Adipose tissue (tissue), 3 donors: Measurements from ENCODE around the gene TRIM7. TPM values are rescaled to one million over a fixed set of nuclear protein-coding genes. Genes with fewer than 3 reads are reported as not detected.
"Not testable (repeated sequence)": the region's sequence is repeated elsewhere in the genome, so short reads cannot be mapped to it uniquely, and the experiment has no call there.

ENCODE experiments used
- H3K27ac ChIP-seq: one replicate; pipeline ENCODE4 v1.5.1; 2013; ENCODE audit warnings: low read depth, low read length
- WGBS, 3 donors: extraction: QIAGEN DNeasy Blood & Tissue Kit; methylation state at CpG; one replicate each; pipeline ENCODE4 v1.1.7; 2013; 5-methylcytosine and 5-hydroxymethylcytosine counted together
- polyA plus RNA-seq, 3 donors: library from polyadenylated mRNA; stranded (reverse); fragments of 200-250 nt; gene quantifications; one replicate each; pipeline ENCODE4 v1.2.3, GENCODE V29; 2013
- donor health status: healthy with polysubstance abuse.
- donor health status: Bipolar disorder and iron deficiency.
- donor health status: healthy.

Gene TRIM7
- polyA plus RNA-seq, 3 donors = 1.1 to 8.9 (median 3.3) TPM

- no peak overlapping the region for H3K27ac ChIP-seq
- WGBS, 3 donors = 27 to 34% (median 29%) methylated on average over 10 of the region's 10 CpGs
Measured at GRCh38 chr5:181218795-181219124, 13.8 kb upstream of the TRIM7 start.

GRCh38 chr5:181217803-181218062, 12.7 kb upstream of the TRIM7 start:
- 2 to 4% (median 3%) methylated on average over 13 of the region's 13 CpGs for WGBS, 3 donors
- no peak overlapping the region for H3K27ac ChIP-seq

GRCh38 chr5:181217111-181217802, 12.3 kb upstream of the TRIM7 start:
- WGBS, 3 donors = 0 to 1% (median 1%) methylated on average over 45 to 46 of the region's 46 CpGs
- no peak overlapping the region for H3K27ac ChIP-seq

GRCh38 chr5:181215997-181216989, 11.3 kb upstream of the TRIM7 start:
- 16 to 35% (median 34%) methylated on average over 44 of the region's 44 CpGs for WGBS, 3 donors
- no peak overlapping the region for H3K27ac ChIP-seq

GRCh38 chr5:181214249-181214648, 9.3 kb upstream of the TRIM7 start:
- WGBS, 3 donors = 79 to 93% (median 92%) methylated on average over 7 to 10 of the region's 10 CpGs
- not testable (repeated sequence) for H3K27ac ChIP-seq

GRCh38 chr5:181212934-181213333, 7.9 kb upstream of the TRIM7 start:
- WGBS, 3 donors = 36 to 79% (median 53%) methylated on average over 2 of the region's 2 CpGs
- H3K27ac ChIP-seq = no peak overlapping the region

GRCh38 chr5:181212080-181212479, 7.1 kb upstream of the TRIM7 start:
- WGBS, 3 donors = 93 to 96% (median 95%) methylated on average over 6 of the region's 6 CpGs
- no peak overlapping the region for H3K27ac ChIP-seq

- 58 to 59% (median 59%) methylated on average over 7 of the region's 7 CpGs for WGBS, 3 donors
- no peak overlapping the region for H3K27ac ChIP-seq
Measured at GRCh38 chr5:181211208-181211607, 6.2 kb upstream of the TRIM7 start.

- WGBS, 3 donors = 79 to 86% (median 80%) methylated on average over 17 of the region's 17 CpGs
- H3K27ac ChIP-seq = not testable (repeated sequence)
Measured at GRCh38 chr5:181210698-181211097, 5.7 kb upstream of the TRIM7 start.

- 73 to 84% (median 77%) methylated on average over 8 to 11 of the region's 11 CpGs for whole genome bisulfite sequencing, 3 donors
- H3K27ac ChIP-seq = not testable (repeated sequence)
Measured at GRCh38 chr5:181210148-181210547, 5.2 kb upstream of the TRIM7 start.

- 79 to 89% (median 84%) methylated on average over 23 to 24 of the region's 24 CpGs for WGBS, 3 donors
Measured at GRCh38 chr5:181209006-181209405, 4.0 kb upstream of the TRIM7 start.

GRCh38 chr5:181207960-181208253, 2.9 kb upstream of the TRIM7 start:
- 35 to 46% (median 42%) methylated on average over 3 of the region's 3 CpGs for WGBS, 3 donors
- no peak overlapping the region for H3K27ac ChIP-seq

More at GRCh38 chr5:181209006-181209405, 4.0 kb upstream of the TRIM7 start:
- not testable (repeated sequence) for H3K27ac ChIP-seq

- 0 to 1% (median 1%) methylated on average over 36 of the region's 36 CpGs for WGBS, 3 donors
- no peak overlapping the region for H3K27ac ChIP-seq
Measured at GRCh38 chr5:181207214-181207959, 2.4 kb upstream of the TRIM7 start.

GRCh38 chr5:181205761-181206649, 1.0 kb upstream of the TRIM7 start:
- WGBS, 3 donors = 15 to 28% (median 18%) methylated on average over 37 of the region's 37 CpGs
- H3K27ac ChIP-seq = no peak overlapping the region

- WGBS, 3 donors = 0 to 1% (median 1%) methylated on average over 47 to 67 of the region's 67 CpGs
- no peak overlapping the region for H3K27ac ChIP-seq
Measured at GRCh38 chr5:181204113-181204825, 727 bp downstream of the TRIM7 start.

GRCh38 chr5:181203777-181204112, 1.3 kb downstream of the TRIM7 start:
- no peak overlapping the region for H3K27ac ChIP-seq
- 6 to 16% (median 7%) methylated on average over 17 of the region's 17 CpGs for WGBS, 3 donors

GRCh38 chr5:181203093-181203711, 1.8 kb downstream of the TRIM7 start:
- WGBS, 3 donors = 48 to 83% (median 56%) methylated on average over 11 of the region's 11 CpGs
- no peak overlapping the region for H3K27ac ChIP-seq
